HCT116 (cell line): ENCODE data around the gene RTL10. TPM values are rescaled to one million over a fixed set of nuclear protein-coding genes. Genes with fewer than 3 reads are reported as not detected.

Source experiments
- ATAC-seq: fragments of 200-7000 bp; cut with Tn5 transposase; 2 replicates; pipeline ENCODE4 v1.9.1; 2020; ENCODE audit warnings: mild to moderate bottlenecking, moderate library complexity
- BruUV-seq: library from RNA; stranded (reverse); fragments of 400-500 nt; replicated peaks from 2 replicates; lab custom pipeline; 2021; lab: Mats Ljungman, UMichigan
- CTCF ChIA-PET: fragments of 300-600 bp; sonication (Branson Sonifier 250); formaldehyde crosslinking; loops from one replicate; lab custom pipeline; 2021; ENCODE audit warnings: antibody characterized with exemption; lab: Charles Lee
- POLR2A ChIA-PET: fragments of 300-600, 350-600 bp; sonication (Branson Sonifier 250); formaldehyde crosslinking; loops from one replicate; lab custom pipeline; 2021; ENCODE audit warnings: antibody characterized with exemption; lab: Charles Lee
- RAD21 ChIA-PET, 2 experiments: fragments of 300-600 bp; sonication (Branson Sonifier 250); formaldehyde crosslinking; loops; one replicate each; lab custom pipeline; 2023; ENCODE audit warnings: low total read pairs in 2 of 2; ENCODE audit not compliant: uncharacterized antibody in 2 of 2, unreplicated experiment in 2 of 2, low non-redundant PET in 1 of 2; lab: Charles Lee
- DNase-seq: peaks from one replicate; pipeline ENCODE4 v3.0.0-alpha.2; 2010; ENCODE audit warnings: low read depth, low spot score
- H2AFZ ChIP-seq: fragments of 200-600 bp; shearing (Covaris generic), sonication (generic); 2 replicates; pipeline ENCODE4 v1.6.1; 2017; ENCODE audit warnings: low read depth, mixed run types, mixed read lengths, antibody characterized with exemption, low read length; ENCODE audit not compliant: poor library complexity, severe bottlenecking
- H3K27ac ChIP-seq: 2 replicates; pipeline ENCODE4 v1.5.1; 2012; ENCODE audit warnings: low read depth, low read length
- H3K27me3 ChIP-seq: fragments of 200-600 bp; sonication (generic); 2 replicates; pipeline ENCODE4 v1.6.1; 2016; ENCODE audit warnings: mixed run types, low read length, mixed read lengths; ENCODE audit not compliant: insufficient read depth
- H3K36me3 ChIP-seq, 2 experiments: fragments of 200-500 bp in 1 of 2; fragments of 200-600 bp in 1 of 2; sonication (Bioruptor generic) in 1 of 2; sonication (generic) in 1 of 2; 2 replicates each; pipeline versions ENCODE4 v1.5.1 to v1.6.1; 2014 to 2016; ENCODE audit warnings: low read length in 2 of 2, inconsistent platforms in 1 of 2, mixed read lengths in 1 of 2, mixed run types in 1 of 2; ENCODE audit not compliant: insufficient read depth in 2 of 2, control insufficient read depth in 1 of 2
- H3K4me1 ChIP-seq, 2 experiments: fragments of 200-600 bp in 1 of 2; sonication (generic) in 1 of 2; 2 replicates each; pipeline versions ENCODE4 v1.5.1 to v1.6.1; 2012 to 2017; ENCODE audit warnings: low read length in 2 of 2, inconsistent platforms in 1 of 2, mild to moderate bottlenecking in 1 of 2, mixed read lengths in 1 of 2, mixed run types in 1 of 2, moderate library complexity in 1 of 2; ENCODE audit not compliant: insufficient read depth in 2 of 2, control insufficient read depth in 1 of 2
- H3K4me2 ChIP-seq: fragments of 200-600 bp; sonication (generic); 2 replicates; pipeline ENCODE4 v1.6.1; 2017; ENCODE audit warnings: mixed run types, low read length, mixed read lengths
- H3K4me3 ChIP-seq, 2 experiments: fragments of 200-600 bp in 1 of 2; sonication (generic) in 1 of 2; replicated peaks in 1 of 2; 2 replicates each; pipeline ENCODE4 v1.5.1; 2011 to 2016; ENCODE audit warnings: low read length in 2 of 2, control low read depth in 1 of 2, low read depth in 1 of 2, mild to moderate bottlenecking in 1 of 2, mixed read lengths in 1 of 2, mixed run types in 1 of 2
- H3K79me2 ChIP-seq: fragments of 200-600 bp; sonication (generic); 2 replicates; pipeline ENCODE4 v1.6.1; 2017; ENCODE audit warnings: mild to moderate bottlenecking, mixed run types, low read length, moderate library complexity, mixed read lengths; ENCODE audit not compliant: insufficient read depth
- H3K9ac ChIP-seq: fragments of 200-600 bp; sonication (generic); 2 replicates; pipeline ENCODE4 v1.6.1; 2016; ENCODE audit warnings: low read length, mixed read lengths
- H3K9me2 ChIP-seq: fragments of 200-600 bp; sonication (generic), shearing (Covaris generic); 2 replicates; pipeline ENCODE4 v1.6.1; 2017; ENCODE audit warnings: mixed run types, mild to moderate bottlenecking, moderate library complexity; ENCODE audit not compliant: insufficient read depth
- H3K9me3 ChIP-seq, 2 experiments: fragments of 200-500 bp in 1 of 2; fragments of 200-600 bp in 1 of 2; sonication (Bioruptor generic) in 1 of 2; sonication (generic) in 1 of 2; 2 replicates each; pipeline ENCODE4 v1.6.1; 2014 to 2017; ENCODE audit warnings: low read length in 2 of 2, mixed read lengths in 2 of 2, inconsistent platforms in 1 of 2, low read depth in 1 of 2, mild to moderate bottlenecking in 1 of 2, mixed run types in 1 of 2, moderate library complexity in 1 of 2; ENCODE audit not compliant: control insufficient read depth in 1 of 2, insufficient read depth in 1 of 2
- H4K20me1 ChIP-seq: fragments of 200-600 bp; sonication (generic), shearing (Covaris generic); 2 replicates; pipeline ENCODE4 v1.6.1; 2017; ENCODE audit warnings: mixed run types, mild to moderate bottlenecking, moderate library complexity; ENCODE audit not compliant: insufficient read depth
- CBX3 ChIP-seq: IDR thresholded peaks from 2 replicates; pipeline ENCODE4 v1.6.1; 2012; ENCODE audit warnings: low read depth
- CEBPB ChIP-seq: IDR thresholded peaks from 2 replicates; pipeline ENCODE4 v1.6.1; 2012; ENCODE audit warnings: low read depth
- EZH2phosphoT487 ChIP-seq: fragments of 200-600 bp; IDR thresholded peaks from 2 replicates; pipeline ENCODE4 v1.6.1; 2018; ENCODE audit warnings: antibody characterized with exemption, borderline replicate concordance
- RAD21 ChIP-seq: IDR thresholded peaks from 2 replicates; pipeline ENCODE4 v1.6.1; 2012; ENCODE audit warnings: low read depth, mild to moderate bottlenecking
- SP1 ChIP-seq: IDR thresholded peaks from 2 replicates; pipeline ENCODE4 v1.6.1; 2012; ENCODE audit warnings: low read depth
- SRF ChIP-seq: IDR thresholded peaks from 2 replicates; pipeline ENCODE4 v1.6.1; 2012; ENCODE audit warnings: low read depth
- ZNF274 ChIP-seq: fragments of 200-500 bp; sonication (Bioruptor generic); IDR thresholded peaks from 2 replicates; pipeline ENCODE4 v1.6.1; 2014; ENCODE audit warnings: mild to moderate bottlenecking, low read depth, low read length, inconsistent platforms
- intact Hi-C: fragments of 100-400 bp; cut with micrococcal nuclease; formaldehyde crosslinking; loops from 2 replicates; pipeline ENCODE4 v1.10.0; 2022
- total RNA-seq: library from RNA; stranded (reverse); gene quantifications from one replicate; pipeline ENCODE4 v1.2.1, GENCODE V29; 2021; ENCODE audit not compliant: unreplicated experiment
- TF ChIP-seq, protein P1 (sequence below): IDR thresholded peaks from 2 replicates; pipeline ENCODE4 v1.6.1; 2011; ENCODE audit warnings: mild to moderate bottlenecking, low read length, moderate library complexity; ENCODE audit not compliant: insufficient replicate concordance; ENCODE audit errors: extremely low read depth

Gene RTL10
- total RNA-seq, 1 experiment from 2014 or later: 24.6 TPM

- Histone ChIP-seq H3K4me3 (no peak overlapping the region), H3K9ac (no peak overlapping the region), H4K20me1 (no peaks in the 10 kb centered on the region), H3K79me2 (no peaks in the 10 kb centered on the region), H3K4me2 (no peak overlapping the region), H2AFZ (no peak overlapping the region), H3K4me1 (no peaks in the 10 kb centered on the region), H3K9me2 (no peaks in the 10 kb centered on the region), H3K27me3 (no peaks in the 10 kb centered on the region), H3K27ac (no peak overlapping the region), H3K9me3 (no peaks in the 10 kb centered on the region), H3K36me3 (no peaks in the 10 kb centered on the region)
- DNase-seq (no peak), ATAC-seq (no peak)
- ChIA-PET POLR2A (no interaction called here), RAD21 (no interaction called here), CTCF (no interaction called here)
- TF ChIP-seq, protein P1, sequence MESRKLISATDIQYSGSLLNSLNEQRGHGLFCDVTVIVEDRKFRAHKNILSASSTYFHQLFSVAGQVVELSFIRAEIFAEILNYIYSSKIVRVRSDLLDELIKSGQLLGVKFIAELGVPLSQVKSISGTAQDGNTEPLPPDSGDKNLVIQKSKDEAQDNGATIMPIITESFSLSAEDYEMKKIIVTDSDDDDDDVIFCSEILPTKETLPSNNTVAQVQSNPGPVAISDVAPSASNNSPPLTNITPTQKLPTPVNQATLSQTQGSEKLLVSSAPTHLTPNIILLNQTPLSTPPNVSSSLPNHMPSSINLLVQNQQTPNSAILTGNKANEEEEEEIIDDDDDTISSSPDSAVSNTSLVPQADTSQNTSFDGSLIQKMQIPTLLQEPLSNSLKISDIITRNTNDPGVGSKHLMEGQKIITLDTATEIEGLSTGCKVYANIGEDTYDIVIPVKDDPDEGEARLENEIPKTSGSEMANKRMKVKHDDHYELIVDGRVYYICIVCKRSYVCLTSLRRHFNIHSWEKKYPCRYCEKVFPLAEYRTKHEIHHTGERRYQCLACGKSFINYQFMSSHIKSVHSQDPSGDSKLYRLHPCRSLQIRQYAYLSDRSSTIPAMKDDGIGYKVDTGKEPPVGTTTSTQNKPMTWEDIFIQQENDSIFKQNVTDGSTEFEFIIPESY: no peak
- TF ChIP-seq EZH2phosphoT487: no peak
- no peak for TF ChIP-seq CEBPB
- TF ChIP-seq SP1: no peak
- no peak for TF ChIP-seq RAD21
- no peak for TF ChIP-seq CBX3
- no peak for TF ChIP-seq ZNF274
- no peak for TF ChIP-seq SRF
- intact Hi-C loops: no loop called here
- BruUV-seq: no TSS peak
Measured at GRCh38 chr22:19869497-19870152, 15.0 kb upstream of the RTL10 start.
